Breast epithelium (tissue), 3 donors: ENCODE measurements around the gene ADGRV1.

Experiments
- POLR2AphosphoS5 ChIP-seq, 3 donors: sonication (generic); formaldehyde crosslinking; IDR thresholded peaks; one replicate each; pipeline ENCODE4 v1.6.1; 2017; ENCODE audit warnings: antibody characterized with exemption in 3 of 3
- TF ChIP-seq, protein P1 (sequence below), 3 donors: fragments of 450-650 bp; IDR thresholded peaks; one replicate each; pipeline ENCODE4 v1.5.1; 2016 to 2017; ENCODE audit warnings: antibody characterized with exemption in 3 of 3, mild to moderate bottlenecking in 3 of 3, moderate library complexity in 3 of 3

DNA sequence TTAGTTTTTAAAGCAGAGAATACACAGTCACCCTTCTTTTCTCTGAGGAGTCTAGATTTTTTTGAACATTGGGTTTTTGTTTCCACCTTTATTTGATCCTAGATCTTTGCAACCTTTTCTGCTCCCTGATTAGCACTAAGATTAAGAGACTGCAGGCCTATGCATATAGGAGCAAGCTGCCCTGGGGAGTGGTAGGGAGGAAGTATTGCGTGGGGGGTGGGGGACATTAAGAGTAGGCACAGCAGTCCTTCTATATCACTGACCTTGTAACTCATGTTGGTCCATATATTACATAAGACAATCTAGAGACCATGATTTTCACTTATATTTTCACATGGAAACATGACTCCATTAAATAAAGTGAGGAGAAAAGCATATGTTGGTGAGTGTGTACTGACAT, 149.1 kb downstream of the ADGRV1 start:
- TF ChIP-seq, protein P1, sequence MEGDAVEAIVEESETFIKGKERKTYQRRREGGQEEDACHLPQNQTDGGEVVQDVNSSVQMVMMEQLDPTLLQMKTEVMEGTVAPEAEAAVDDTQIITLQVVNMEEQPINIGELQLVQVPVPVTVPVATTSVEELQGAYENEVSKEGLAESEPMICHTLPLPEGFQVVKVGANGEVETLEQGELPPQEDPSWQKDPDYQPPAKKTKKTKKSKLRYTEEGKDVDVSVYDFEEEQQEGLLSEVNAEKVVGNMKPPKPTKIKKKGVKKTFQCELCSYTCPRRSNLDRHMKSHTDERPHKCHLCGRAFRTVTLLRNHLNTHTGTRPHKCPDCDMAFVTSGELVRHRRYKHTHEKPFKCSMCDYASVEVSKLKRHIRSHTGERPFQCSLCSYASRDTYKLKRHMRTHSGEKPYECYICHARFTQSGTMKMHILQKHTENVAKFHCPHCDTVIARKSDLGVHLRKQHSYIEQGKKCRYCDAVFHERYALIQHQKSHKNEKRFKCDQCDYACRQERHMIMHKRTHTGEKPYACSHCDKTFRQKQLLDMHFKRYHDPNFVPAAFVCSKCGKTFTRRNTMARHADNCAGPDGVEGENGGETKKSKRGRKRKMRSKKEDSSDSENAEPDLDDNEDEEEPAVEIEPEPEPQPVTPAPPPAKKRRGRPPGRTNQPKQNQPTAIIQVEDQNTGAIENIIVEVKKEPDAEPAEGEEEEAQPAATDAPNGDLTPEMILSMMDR (IDR thresholded peaks at IDR 0.05): no peak
- no peak for TF ChIP-seq POLR2AphosphoS5 (IDR thresholded peaks at IDR 0.05)
